Activated CD4-positive, alpha-beta memory T cell treated with anti-CD3 and anti-CD28 coated beads, Interleukin-2, amount 10 ng/mL, durations not matched to agents 7 days and 5 days (primary cell): ENCODE measurements around the gene KCNA5. TPM values are rescaled to one million over a fixed set of nuclear protein-coding genes. Genes with fewer than 3 reads are reported as not detected.

ENCODE experiments used
- total RNA-seq, 2 experiments: library from RNA; stranded (reverse); gene quantifications; one replicate each; pipeline ENCODE4 v1.2.3, GENCODE V29; 2021

The KCNA5 gene
- total RNA-seq, 2 experiments from 2014 or later: not detected

Other genes starting within 250 kb of the KCNA5 start
- not detected for gene KCNA1, start 134.0 kb upstream of the KCNA5 start, total RNA-seq